T-helper 2 cell (primary cell): ENCODE data around the gene GATD1.

Experiments
- DNase-seq, 5 experiments: peaks; one replicate each; pipeline versions ENCODE4 v3.0.0 to v3.0.0-alpha.2; 2012 to 2022

GATD1 gene

DNA sequence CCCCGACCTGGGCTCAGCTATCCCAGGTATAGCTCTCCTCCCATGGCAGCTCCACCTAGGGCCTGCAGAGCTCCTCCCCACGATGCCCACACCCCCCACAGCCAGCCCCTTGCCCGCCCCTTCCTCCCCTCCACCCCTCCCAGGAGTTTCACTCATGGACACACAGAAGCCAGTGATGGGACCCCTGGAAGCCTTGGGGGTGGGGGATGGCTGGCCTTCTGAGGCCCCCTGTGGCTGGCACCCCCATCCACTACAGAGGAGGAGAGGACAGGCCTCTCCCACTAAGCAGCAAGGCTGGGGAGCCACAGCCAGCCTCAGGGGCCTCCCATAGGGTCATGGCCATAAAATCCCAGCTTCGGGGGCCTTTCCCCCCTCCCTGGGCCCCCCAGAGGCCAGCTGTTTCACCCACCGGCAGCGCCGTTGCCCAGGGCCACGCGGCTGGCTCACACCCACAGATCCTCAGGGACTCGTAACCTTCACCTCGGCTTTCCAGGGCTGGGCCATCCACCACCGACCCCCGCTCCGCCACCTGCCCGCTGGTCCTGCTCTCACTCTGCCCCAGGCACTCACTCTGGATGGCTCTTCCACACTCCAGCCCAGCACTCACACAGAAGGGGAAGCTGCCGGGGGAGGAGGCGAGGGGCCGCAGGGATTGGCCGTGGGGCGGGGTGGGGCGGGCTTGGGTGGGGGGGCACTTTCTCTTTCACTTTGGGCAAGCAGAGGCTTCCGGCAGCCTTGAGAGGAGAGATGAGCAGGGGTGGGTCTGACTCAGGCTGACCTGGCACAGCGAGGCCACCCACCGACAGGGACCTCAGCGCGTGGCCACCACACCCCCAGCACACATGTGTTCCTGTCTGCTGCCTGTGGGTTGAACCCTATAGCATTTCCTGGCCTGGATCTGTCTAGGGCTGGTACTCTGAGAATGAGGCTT is 18.6 kb upstream of the GATD1 start:
- DNase-seq = peak; percentile 49 to 92 (median 68)

DNA sequence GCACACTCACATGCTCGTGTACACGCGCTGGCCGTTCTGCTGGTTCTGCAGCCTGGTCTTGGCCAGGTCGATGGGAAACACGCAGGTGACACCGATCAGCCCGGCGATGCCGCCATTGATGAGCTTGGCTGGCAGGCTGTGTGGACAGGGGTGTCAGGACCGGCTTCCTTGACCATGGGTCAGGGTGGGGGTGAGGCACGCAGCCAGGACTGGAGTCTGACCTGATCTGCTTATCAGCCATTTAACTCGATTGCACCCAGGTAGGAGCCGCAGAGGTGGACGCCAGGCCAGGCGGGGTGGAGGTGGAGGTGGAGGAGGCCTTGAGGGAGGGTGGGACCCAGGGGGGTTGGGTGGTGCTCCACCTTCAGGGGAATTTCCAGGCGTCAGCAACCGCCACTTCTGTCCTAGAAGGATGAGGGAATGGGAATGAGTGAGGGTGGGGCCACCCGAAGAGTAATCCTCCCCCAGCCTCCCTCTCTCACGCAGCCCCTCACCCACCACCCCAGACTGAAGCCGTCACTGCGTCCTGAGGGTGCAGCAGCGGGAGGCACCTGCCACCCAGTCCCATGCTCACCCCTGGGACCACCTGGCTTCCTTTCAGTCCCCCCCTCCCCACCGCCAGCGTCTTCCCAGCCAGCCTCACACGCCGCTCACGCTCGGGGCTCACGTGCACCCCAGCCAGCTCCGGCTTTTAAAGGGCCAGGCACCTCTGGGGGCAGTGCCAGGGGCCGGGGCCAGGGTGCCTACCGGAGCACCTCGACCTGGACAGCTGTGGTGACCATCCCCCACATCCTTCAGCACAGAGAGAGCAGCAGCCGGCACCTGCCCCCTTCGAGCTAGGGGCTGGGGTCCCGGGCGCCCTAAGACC is 17.7 kb upstream of the GATD1 start:
- peak in 1 of 5 experiments; percentile 40 for DNase-seq

DNA sequence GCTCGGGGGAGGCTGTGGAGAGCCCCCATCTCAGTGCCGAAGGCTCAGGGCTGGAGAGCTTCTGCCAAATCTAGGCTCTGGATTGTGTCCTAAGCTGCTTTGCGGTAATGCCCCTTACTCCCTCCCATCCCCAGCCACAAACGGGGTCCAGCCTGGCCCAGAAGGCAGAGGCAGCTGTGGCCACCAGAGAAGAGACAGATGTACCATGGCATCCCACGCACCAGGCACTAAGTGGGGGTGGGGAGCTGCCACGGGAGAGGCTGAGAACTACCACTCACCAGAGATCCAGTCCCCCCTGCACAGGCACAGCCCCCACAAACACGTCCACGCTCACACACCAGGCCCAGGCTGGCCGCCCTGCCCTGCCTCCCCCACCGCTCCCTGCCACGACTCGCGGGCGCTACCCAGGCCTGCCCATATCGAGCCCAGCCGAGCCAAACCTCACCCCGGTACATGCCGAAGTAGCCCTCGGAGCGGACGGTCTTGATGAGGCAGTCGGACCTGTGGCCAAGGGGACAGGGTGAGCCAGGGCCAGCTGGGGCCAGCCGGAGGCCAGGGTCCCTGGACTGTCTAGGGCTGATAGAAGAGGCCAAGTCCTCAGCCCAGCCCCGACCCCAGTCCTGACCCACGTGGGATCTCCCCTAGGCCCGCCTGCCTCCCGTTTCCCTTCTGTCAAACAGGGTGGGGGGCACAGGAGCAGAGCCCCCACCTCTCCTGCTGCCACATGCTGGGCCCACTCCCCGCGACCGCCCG is 16.9 kb upstream of the GATD1 start:
- DNase-seq = no peak

GRCh38 chr11:793556-793955 is 16.3 kb upstream of the GATD1 start:
- DNase-seq = no peak

DNA sequence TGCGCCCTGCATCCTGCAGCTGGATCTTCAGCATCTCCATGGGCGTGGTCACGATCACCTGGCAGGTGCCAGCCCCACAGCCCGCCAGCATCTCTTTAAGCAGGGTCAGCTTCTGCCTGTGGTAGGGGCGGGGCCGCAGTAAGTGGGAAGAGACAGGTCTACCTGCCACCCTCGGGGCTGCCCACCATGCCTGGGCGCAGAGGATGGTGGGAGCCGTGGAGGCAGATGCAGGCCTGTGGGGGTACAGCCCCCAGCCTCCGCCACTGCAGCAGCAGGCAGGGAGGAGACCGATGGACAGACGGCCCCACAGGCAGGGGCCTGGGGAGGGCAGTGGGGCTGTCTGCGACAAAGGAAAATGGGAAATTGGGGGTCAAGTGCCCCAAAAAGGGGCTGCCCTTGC is 15.6 kb upstream of the GATD1 start:
- DNase-seq = no peak

GRCh38 chr11:792535-792821 is 15.2 kb upstream of the GATD1 start:
- no peak for DNase-seq

DNA sequence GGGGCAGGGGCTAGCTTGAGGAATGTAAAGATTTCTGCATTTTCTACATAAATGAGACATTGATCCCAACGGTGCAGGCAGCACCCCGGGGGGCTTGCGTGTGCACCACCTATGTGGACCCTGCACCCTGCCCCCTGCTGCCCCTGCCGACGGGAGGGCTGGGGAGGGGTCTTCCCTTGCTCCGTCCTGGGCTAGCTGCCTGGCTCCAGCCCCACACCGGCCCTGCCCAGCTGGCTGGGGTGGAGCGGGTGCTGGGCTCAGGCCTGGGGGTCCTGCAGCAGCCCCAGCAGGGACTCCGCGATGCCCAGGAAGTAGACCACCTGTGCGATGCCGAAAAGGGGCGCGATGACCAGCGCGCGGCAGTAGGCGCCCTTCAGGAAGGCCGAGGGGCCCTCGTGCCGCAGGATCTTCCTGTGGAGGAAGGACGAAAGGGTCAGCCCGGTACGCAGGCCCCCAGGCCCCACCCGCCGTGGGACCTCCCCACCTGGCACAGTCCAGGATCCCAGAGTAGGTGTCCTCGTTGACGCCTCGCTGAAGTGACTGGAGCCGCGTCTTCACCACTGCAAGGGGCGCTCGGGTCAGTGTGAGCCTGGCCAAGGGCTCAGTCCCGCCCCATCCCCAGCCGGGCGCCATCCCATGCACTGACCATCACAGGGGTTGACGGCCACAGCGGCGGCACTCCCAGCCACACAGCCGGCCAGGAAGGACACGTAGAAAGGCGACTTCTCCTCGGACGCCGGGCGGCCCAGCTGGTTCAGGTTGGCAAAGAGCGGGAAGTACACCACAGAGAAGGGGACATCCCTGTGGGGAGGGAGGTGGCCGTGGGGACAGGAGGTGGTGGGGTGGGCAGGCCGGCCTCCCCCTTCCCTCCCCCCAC is 14.6 kb upstream of the GATD1 start:
- no peak for DNase-seq

DNA sequence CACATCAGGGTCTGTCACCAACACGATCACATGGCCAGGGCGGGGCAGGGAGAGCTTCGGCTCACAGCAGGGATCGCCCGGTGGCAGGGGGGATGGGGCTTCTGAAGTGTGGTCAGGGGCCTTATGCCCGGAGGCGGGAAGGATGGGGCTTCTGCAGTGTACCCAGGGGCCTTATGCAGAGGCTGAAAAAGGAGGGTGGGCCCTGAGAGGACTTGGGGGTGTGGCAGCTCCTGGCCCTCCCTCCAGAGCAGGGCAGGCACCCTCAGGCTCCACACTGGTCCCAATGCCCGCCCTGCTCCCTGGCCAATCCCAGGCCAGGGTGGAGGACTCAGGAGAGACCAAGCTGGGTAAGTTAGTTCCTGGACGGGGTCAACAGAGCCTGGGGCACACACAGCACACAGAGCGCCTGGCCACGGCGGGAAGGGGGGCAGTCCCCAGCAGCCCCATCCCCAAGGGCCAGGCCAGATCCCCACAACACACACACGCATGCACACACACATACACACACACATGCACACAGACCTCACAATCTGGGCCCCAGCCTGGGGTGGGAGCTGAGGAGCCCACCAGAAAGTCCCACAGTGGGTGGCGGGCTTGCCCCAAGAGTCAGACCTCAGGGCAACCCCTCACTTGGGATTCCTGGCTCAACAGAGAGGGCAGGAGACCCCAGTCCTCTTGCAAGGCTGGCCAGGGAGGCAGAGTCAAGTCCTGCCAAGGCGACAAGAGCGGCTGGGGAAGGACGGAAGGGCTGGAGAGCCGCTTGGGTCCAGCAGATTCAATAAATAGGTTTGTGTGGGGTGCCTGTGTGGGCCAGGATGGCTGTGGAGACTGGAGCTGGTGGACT is 13.7 kb upstream of the GATD1 start:
- no peak for DNase-seq

- DNase-seq = peak in 3 of 5 experiments; percentile 30 to 75 (median 32)
These were observed 12.7 kb upstream of the GATD1 start, which contains the start of gene CEND1 for GRCh38 chr11:789943-790342. Gene CEND1, minus strand, starts transcription at chr11:790090. Its CDS starts 1,514 bp downstream, at chr11:788576.

DNA sequence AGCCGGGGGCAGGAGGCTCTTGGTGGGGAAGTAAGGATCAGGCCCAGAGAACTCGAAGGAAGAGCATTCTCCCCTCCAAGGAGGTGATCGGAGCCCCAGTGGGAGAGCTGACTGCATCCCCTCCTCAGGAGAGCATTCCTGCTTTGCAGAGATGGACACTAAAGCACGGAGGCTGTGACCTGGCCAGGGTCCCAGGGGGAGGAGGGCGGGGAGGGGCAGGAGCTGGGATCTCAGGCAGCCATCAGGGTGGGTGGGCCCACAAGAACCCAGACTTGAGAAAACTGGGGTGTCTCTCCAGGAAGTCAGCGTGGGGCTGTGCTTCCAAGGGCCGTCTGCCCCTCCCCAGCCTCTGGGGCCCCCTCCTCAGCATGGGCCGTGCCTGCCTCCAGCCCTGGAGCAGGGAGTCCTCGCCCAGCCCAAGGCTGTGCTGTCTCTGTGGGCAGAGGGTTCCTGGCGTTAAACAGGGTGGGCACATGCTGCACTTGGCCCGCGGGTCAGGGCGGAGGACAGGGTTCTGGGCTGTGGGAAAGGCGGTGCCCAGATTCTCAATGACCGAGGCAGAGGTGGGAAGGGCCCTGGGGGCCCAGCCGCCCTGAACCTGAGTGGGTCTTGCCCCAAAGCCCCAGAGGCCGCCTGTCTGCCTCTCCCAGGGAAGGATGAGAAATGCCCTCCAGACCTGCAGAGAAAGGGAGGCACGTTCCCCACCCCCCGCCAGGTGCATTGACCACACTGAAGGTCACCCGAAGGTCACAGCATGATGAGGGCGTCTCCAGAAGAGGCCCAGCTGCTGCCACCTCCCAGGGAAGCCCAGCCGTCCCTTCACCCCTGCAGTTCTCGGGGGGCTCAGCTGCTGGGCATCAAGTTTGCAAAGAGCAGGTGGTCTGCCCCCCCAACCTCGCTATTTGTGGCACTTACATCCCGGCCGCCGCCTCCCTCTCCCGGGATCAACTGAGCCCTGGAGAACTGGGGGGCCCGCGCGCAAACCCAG is 12.0 kb upstream of the GATD1 start:
- DNase-seq = no peak

DNA sequence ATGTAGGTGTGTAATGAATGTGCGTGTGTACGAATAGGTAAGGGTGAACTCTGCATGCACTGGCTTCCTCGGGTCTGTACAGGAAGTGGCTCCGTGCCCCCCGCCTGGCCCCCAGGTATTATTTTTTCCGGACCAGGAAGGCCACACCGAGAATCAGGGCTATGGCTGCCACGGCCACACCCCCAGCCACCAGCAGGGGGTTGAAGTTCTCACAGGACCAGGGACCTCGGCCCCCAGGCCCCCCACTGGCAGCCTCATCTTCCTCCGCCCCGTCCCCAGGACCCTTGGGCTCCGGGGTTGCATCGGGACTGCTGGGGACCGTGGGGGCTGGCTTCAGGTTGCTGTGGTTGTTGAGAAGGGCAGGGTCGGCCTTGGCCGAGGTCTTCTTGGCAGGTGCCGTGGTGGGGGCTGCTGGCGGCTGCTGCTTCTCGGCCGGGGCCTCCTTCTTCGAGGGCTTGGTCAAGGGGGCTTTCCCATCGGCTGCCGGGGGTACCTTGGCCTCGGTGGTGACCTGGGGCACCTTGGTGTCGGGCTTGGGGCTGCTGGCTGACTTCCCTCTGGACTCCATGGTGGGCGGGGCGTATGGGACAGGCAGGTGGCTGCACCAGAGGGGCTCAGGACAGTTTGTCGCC is 10.8 kb upstream of the GATD1 start:
- DNase-seq = no peak

GRCh38 chr11:787084-787675 is 9.9 kb upstream of the GATD1 start:
- DNase-seq = no peak

GRCh38 chr11:786235-787083 is 9.2 kb upstream of the GATD1 start:
- no peak for DNase-seq

DNA sequence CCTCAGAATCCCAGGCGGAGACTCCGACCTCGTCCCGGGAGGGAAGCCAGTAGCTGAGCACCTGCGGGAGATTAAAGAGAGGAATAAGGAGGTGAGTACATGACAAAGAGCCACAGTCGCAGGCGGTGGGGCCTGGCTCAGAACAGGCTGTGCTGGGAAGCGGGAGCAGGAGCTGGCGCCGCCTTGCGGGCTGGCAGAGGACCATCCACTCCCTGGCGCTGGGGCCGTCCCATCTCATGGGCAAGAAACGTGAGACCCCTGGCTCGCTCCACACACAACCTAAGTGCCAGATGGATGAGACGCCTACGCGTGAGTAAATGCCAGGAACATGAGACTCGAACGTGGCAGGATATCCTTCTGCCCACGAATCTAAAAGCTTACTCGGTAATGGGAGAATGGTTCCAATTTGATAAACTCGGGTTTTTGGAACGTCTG is 6.3 kb upstream of the GATD1 start:
- no peak for DNase-seq

DNA sequence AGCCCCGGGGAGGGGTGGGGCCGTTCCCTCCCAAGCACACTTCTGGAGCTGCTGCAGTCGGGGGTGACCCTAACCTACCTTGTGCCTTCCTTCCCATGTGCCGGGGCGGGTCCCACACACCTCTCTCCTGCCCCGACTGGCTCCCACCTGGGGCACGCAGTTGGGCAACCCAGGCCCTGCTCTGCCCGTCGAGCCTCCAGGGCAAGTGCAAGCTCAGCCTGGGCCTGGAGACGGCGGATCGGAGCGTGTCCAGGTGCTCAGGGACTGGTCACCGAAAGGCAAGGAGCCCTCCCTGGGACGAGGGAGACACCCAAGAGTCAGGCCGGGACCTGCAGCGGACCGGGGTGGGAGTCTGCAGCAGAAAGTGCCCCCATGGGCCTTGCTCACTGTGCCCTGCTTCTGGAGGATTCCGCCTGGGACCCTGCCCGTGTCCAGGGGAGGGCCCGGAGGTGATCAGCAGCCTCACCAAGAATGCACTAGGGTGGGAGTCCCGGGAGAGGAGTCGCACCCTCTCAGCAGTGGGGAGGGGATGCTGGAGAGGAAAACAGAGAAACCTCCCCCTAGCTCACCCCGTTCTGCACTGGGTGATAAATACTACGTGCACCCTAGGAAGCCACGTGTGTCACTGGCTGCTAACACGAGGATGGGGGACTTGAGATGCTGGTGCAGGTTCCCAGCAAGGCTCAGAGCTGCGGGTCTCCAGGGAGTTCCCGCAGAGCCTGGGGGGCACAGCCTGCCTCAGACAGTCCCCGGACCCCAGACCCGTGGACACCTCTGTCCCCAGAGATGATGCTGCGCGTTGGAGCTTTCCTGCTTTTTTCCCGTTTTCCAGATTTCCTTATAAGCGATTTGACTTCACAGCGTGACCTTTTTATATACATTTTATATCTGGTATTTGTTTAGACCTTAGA is 5.2 kb upstream of the GATD1 start:
- DNase-seq = no peak

GRCh38 chr11:779955-780532 is 2.8 kb upstream of the GATD1 start:
- DNase-seq = no peak
